ENCODE results near the gene SLC41A3.

The SLC41A3 gene

DNA sequence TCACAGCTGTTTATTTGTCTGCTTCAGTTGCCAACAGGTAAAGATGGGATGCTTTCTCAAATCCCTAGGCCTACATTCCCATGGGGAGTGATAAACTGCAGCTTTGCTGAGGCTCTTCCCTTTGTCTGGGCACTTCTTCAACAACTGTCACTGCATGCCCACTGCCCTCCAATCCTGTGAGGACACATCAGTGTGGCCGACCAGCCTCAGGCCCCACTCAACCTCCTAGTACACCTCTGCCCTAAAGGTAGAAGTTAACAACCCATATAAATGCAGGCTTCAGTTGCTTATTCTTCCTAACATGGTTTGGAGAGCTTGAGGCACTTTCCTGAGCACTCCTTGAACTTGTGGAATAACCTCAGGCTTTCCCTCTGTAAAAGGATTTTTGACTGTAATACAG, 65.4 kb downstream of the SLC41A3 start:
- H3K9ac ChIP-seq (ENCODE audit: low read length) = no peak overlapping the region
- no peaks in the 10 kb centered on the region for H3K27me3 ChIP-seq (ENCODE audit: control insufficient read depth, insufficient read depth, low read length)
- no peaks in the 10 kb centered on the region for H3K36me3 ChIP-seq (ENCODE audit: control insufficient read depth, low read depth, low read length)
- H3K27ac ChIP-seq (ENCODE audit: low read length) = no peak overlapping the region
- no peaks in the 10 kb centered on the region for H3K9me3 ChIP-seq (ENCODE audit: control insufficient read depth, low read depth, low read length)
- peaks cover 31% of the 10 kb centered on the region for H3K4me1 ChIP-seq (ENCODE audit: control insufficient read depth, low read depth, low read length)
- no peak overlapping the region for H3K4me3 ChIP-seq (ENCODE audit: low read length)

DNA sequence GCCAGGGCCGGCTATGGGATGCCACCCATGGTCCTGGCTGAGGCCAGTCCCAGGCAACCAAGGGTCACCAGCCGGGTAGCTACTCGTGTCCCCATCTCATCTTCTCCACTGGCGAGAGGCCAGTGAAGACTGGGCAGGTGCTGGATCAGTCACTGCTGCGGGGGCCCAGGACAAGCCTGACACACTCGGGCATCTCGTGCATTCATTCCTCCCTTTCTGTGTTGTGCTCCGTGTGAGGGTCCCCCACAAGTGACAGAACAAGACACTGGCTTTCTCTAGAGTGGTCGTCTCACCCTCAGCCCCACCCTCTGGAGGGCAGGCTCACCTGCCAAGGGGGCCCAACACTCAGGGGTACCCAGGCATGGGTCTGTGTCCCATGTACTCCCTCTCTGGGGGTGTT, 66.6 kb downstream of the SLC41A3 start:
- Histone ChIP-seq H3K4me3 (ENCODE audit: low read length) (no peak overlapping the region), H3K36me3 (ENCODE audit: control insufficient read depth, low read depth, low read length) (no peaks in the 10 kb centered on the region), H3K27ac (ENCODE audit: low read length) (no peak overlapping the region), H3K4me1 (ENCODE audit: control insufficient read depth, low read depth, low read length) (peaks cover 25% of the 10 kb centered on the region), H3K9ac (ENCODE audit: low read length) (no peak overlapping the region), H3K9me3 (ENCODE audit: control insufficient read depth, low read depth, low read length) (no peaks in the 10 kb centered on the region), H3K27me3 (ENCODE audit: control insufficient read depth, insufficient read depth, low read length) (no peaks in the 10 kb centered on the region)

DNA sequence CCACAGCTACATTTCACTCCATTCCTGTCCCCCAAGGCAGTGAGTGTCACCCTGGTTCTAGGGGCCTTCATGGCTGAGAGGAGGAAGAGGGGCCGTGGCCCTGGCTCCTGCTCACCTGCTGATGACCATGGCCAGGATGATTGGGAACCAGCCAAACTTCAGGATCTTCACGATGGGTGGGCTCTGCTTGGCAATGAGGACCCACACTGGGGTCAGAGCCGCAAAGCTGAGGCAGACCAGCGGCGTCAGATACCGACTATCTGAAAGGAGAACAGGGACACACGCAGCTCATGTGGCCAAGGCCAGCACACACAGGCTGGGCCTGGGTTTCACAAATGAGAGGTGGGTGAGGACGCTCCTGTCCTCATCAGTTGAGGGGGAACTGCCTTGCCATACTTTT, 67.3 kb downstream of the SLC41A3 start:
- H3K27ac ChIP-seq (ENCODE audit: low read length) = no peak overlapping the region
- peaks cover 20% of the 10 kb centered on the region for H3K4me1 ChIP-seq (ENCODE audit: control insufficient read depth, low read depth, low read length)
- H3K36me3 ChIP-seq (ENCODE audit: control insufficient read depth, low read depth, low read length) = no peaks in the 10 kb centered on the region
- H3K27me3 ChIP-seq (ENCODE audit: control insufficient read depth, insufficient read depth, low read length) = no peaks in the 10 kb centered on the region
- H3K9ac ChIP-seq (ENCODE audit: low read length) = no peak overlapping the region
- H3K4me3 ChIP-seq (ENCODE audit: low read length) = no peak overlapping the region
- H3K9me3 ChIP-seq (ENCODE audit: control insufficient read depth, low read depth, low read length) = no peaks in the 10 kb centered on the region

DNA sequence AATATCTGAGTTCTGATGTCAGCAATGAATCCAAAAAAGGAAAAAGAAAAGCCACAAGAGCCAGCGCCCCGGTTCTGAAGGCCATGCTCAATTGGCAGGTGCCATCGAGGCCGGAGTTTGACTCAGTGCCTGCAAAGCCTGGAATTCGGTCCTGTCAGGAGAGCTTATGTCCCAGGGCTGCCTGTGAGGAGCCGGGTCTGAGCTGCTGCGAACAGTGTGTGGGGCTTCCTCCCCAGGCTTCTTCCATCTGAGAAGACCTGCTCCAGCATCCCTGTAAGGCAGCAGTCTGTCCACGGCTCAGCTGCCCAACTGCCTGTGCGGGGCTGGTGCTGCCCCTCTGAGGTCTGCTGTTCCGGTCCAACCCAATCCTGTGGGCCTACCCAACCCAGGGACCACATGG, 68.8 kb downstream of the SLC41A3 start:
- H3K9ac ChIP-seq (ENCODE audit: low read length) = no peak overlapping the region

DNA sequence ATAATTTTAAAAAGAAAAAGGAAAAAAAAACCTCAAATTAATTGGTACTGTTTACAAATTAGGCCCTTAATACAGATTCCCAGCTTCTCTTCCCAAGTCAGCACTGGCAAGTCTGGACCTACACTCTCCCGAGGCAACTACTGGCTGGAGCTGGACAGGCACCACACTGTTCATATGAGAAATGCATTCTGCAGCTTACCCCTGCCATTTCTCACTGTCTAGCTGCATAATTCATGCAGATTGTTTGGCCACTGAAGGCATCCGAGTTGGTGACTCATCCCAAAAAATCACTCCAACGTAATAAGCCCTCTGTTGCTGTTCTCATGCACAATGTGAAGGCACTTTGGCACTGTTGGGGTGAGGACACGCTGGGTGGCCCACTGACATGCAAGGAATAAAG, 69.7 kb downstream of the SLC41A3 start:
- Histone ChIP-seq H3K9ac (ENCODE audit: low read length) (no peak overlapping the region), H3K4me1 (ENCODE audit: control insufficient read depth, low read depth, low read length) (peaks cover 15% of the 10 kb centered on the region), H3K9me3 (ENCODE audit: control insufficient read depth, low read depth, low read length) (no peaks in the 10 kb centered on the region), H3K36me3 (ENCODE audit: control insufficient read depth, low read depth, low read length) (no peaks in the 10 kb centered on the region), H3K27me3 (ENCODE audit: control insufficient read depth, insufficient read depth, low read length) (no peaks in the 10 kb centered on the region), H3K27ac (ENCODE audit: low read length) (no peak overlapping the region), H3K4me3 (ENCODE audit: low read length) (no peak overlapping the region)

More for the DNA sequence above, 68.8 kb downstream of the SLC41A3 start:
- Histone ChIP-seq H3K27ac (ENCODE audit: low read length) (no peak overlapping the region), H3K4me3 (ENCODE audit: low read length) (no peak overlapping the region), H3K27me3 (ENCODE audit: control insufficient read depth, insufficient read depth, low read length) (no peaks in the 10 kb centered on the region), H3K9me3 (ENCODE audit: control insufficient read depth, low read depth, low read length) (no peaks in the 10 kb centered on the region), H3K36me3 (ENCODE audit: control insufficient read depth, low read depth, low read length) (no peaks in the 10 kb centered on the region), H3K4me1 (ENCODE audit: control insufficient read depth, low read depth, low read length) (peaks cover 15% of the 10 kb centered on the region)

DNA sequence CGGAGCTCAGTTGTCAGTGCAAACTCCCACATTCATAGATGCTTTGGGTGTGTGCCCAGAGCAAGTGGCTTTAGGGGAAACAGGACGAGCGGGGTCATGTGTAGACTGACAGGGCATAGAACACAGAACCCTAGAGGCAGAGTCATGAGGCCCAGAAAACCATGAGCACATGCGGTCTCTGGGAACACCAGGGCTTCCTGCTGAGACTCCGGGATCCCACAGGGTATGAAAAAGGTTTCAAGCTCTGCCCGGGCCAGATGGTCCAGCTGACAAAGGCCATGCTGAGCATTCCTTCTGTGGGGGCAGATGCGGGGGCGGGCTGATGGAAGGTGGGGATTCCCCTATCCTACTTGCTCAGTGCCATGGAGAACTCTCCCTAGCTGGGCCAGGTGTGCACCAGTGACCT, 70.2 kb downstream of the SLC41A3 start:
- H3K9ac ChIP-seq (ENCODE audit: low read length) = no peak overlapping the region
- no peaks in the 10 kb centered on the region for H3K27me3 ChIP-seq (ENCODE audit: control insufficient read depth, insufficient read depth, low read length)
- no peak overlapping the region for H3K4me3 ChIP-seq (ENCODE audit: low read length)
- no peaks in the 10 kb centered on the region for H3K36me3 ChIP-seq (ENCODE audit: control insufficient read depth, low read depth, low read length)
- H3K9me3 ChIP-seq (ENCODE audit: control insufficient read depth, low read depth, low read length) = no peaks in the 10 kb centered on the region
- H3K4me1 ChIP-seq (ENCODE audit: control insufficient read depth, low read depth, low read length) = peaks cover 15% of the 10 kb centered on the region
- no peak overlapping the region for H3K27ac ChIP-seq (ENCODE audit: low read length)

DNA sequence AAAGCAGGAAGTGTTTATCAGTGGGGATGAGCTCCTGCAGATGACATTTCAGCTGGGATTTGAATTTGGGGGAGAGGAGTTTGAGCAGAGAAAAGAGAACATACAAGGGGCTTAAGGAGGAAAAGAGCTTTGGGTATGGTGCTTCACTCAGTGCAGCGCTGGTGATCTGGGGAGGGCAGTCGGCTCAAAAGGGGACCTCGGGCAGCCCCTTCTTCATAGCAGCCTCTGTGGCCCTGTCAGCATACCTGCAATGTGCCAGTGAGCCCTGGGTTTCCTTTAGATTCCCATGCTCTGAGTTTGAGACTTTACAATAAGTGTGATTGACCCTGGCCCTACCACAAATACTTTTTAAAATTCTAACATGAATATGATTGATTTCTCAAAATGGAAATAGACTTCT, 74.7 kb downstream of the SLC41A3 start:
- H3K27ac ChIP-seq (ENCODE audit: low read length) = no peak overlapping the region
- H3K4me3 ChIP-seq (ENCODE audit: low read length) = no peak overlapping the region
- peaks cover 8% of the 10 kb centered on the region for H3K4me1 ChIP-seq (ENCODE audit: control insufficient read depth, low read depth, low read length)
- no peaks in the 10 kb centered on the region for H3K9me3 ChIP-seq (ENCODE audit: control insufficient read depth, low read depth, low read length)
- H3K9ac ChIP-seq (ENCODE audit: low read length) = no peak overlapping the region
- H3K36me3 ChIP-seq (ENCODE audit: control insufficient read depth, low read depth, low read length) = peaks cover 3% of the 10 kb centered on the region
- no peaks in the 10 kb centered on the region for H3K27me3 ChIP-seq (ENCODE audit: control insufficient read depth, insufficient read depth, low read length)

DNA sequence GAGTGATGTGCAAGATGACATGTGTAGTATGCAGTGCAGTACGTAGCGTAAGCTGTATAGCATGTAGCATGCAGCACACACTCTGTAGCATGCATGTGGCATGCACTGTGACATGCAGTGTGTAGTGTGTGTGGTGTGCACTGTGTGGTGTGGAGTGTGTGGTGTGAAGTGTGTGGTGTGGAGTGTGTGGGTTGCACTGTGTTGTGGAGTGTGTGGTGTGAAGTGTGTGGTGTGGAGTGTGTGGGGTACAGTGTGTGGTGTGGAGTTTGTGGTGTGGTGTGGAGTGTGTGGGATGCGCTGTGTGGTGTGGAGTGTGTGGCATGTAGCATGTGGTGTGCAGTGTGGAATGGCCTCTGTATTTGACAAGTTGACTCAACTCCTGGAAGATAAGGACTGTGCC, 75.7 kb downstream of the SLC41A3 start:
- no peak overlapping the region for H3K4me3 ChIP-seq (ENCODE audit: low read length)
- H3K4me1 ChIP-seq (ENCODE audit: control insufficient read depth, low read depth, low read length) = no peaks in the 10 kb centered on the region
- H3K36me3 ChIP-seq (ENCODE audit: control insufficient read depth, low read depth, low read length) = peaks cover 3% of the 10 kb centered on the region
- H3K27me3 ChIP-seq (ENCODE audit: control insufficient read depth, insufficient read depth, low read length) = no peaks in the 10 kb centered on the region
- no peak overlapping the region for H3K9ac ChIP-seq (ENCODE audit: low read length)
- no peaks in the 10 kb centered on the region for H3K9me3 ChIP-seq (ENCODE audit: control insufficient read depth, low read depth, low read length)
- no peak overlapping the region for H3K27ac ChIP-seq (ENCODE audit: low read length)

DNA sequence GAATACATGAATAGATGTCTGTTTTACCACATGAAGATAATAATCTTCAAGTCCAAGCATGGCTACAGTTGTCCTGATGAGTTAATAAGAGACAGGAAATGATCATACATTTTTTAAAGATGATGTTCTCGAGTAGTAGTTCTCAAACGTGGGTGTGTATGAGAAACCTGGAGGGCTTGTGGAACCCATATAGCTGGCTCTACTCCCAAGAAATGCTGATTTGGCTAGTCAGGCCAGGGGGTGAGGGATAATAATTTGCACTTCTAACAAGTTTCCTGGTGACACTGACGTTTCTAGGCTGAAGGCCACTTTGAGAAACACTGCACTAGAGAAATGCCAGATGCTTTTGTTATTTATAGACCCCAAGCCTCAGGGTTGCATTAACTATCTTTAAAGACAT, 78.0 kb downstream of the SLC41A3 start:
- Histone ChIP-seq H3K9me3 (ENCODE audit: control insufficient read depth, low read depth, low read length) (no peaks in the 10 kb centered on the region), H3K27me3 (ENCODE audit: control insufficient read depth, insufficient read depth, low read length) (no peaks in the 10 kb centered on the region), H3K4me1 (ENCODE audit: control insufficient read depth, low read depth, low read length) (no peaks in the 10 kb centered on the region), H3K27ac (ENCODE audit: low read length) (no peak overlapping the region), H3K4me3 (ENCODE audit: low read length) (no peak overlapping the region), H3K36me3 (ENCODE audit: control insufficient read depth, low read depth, low read length) (peaks cover 3% of the 10 kb centered on the region), H3K9ac (ENCODE audit: low read length) (no peak overlapping the region)

DNA sequence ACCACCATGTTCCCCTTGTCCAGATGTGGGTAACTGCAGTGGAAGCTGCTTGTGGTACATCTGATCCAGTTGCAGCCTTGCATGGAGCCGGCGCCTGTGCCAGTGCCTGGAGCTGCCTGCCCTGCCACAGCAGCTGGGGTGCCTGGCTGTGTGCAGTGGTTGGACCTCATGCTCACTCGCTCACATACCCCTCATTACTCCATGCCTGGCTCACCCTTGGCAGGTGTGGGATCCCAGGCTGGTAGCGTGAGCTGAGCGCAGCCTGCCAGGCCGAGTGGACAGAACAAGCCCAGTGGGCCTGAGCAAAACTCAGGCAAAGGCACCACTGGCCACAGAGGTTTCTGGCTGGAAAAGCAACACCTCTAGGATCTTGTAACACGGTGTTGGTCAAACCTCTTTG, 79.2 kb downstream of the SLC41A3 start:
- H3K9ac ChIP-seq (ENCODE audit: low read length) = no peak overlapping the region
- H3K4me3 ChIP-seq (ENCODE audit: low read length) = no peak overlapping the region
- no peak overlapping the region for H3K27ac ChIP-seq (ENCODE audit: low read length)
- no peaks in the 10 kb centered on the region for H3K27me3 ChIP-seq (ENCODE audit: control insufficient read depth, insufficient read depth, low read length)
- H3K36me3 ChIP-seq (ENCODE audit: control insufficient read depth, low read depth, low read length) = peaks cover 3% of the 10 kb centered on the region
- no peaks in the 10 kb centered on the region for H3K4me1 ChIP-seq (ENCODE audit: control insufficient read depth, low read depth, low read length)
- H3K9me3 ChIP-seq (ENCODE audit: control insufficient read depth, low read depth, low read length) = no peaks in the 10 kb centered on the region

DNA sequence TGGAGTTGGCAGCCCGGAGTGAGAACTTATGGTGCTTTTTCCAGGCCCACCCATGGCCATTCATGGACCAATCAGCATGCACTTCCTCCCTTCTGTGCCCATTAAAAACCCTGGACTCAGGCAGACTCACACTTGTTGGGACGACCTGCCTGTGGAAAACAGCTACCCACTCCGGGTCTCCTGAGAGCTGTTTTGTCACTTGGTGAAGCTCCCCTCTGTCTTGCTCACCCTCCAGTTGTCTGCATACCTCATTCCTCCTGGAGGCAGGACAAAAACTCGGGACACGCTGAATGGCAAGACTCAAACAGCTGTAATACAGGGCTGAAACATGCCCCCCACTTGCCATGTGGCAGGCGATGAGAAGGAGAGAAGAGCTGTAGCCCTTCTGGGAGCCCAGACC, 79.7 kb downstream of the SLC41A3 start:
- Histone ChIP-seq H3K4me3 (ENCODE audit: low read length) (no peak overlapping the region), H3K27ac (ENCODE audit: low read length) (no peak overlapping the region), H3K36me3 (ENCODE audit: control insufficient read depth, low read depth, low read length) (peaks cover 3% of the 10 kb centered on the region), H3K9ac (ENCODE audit: low read length) (no peak overlapping the region), H3K27me3 (ENCODE audit: control insufficient read depth, insufficient read depth, low read length) (no peaks in the 10 kb centered on the region), H3K4me1 (ENCODE audit: control insufficient read depth, low read depth, low read length) (no peaks in the 10 kb centered on the region), H3K9me3 (ENCODE audit: control insufficient read depth, low read depth, low read length) (no peaks in the 10 kb centered on the region)

DNA sequence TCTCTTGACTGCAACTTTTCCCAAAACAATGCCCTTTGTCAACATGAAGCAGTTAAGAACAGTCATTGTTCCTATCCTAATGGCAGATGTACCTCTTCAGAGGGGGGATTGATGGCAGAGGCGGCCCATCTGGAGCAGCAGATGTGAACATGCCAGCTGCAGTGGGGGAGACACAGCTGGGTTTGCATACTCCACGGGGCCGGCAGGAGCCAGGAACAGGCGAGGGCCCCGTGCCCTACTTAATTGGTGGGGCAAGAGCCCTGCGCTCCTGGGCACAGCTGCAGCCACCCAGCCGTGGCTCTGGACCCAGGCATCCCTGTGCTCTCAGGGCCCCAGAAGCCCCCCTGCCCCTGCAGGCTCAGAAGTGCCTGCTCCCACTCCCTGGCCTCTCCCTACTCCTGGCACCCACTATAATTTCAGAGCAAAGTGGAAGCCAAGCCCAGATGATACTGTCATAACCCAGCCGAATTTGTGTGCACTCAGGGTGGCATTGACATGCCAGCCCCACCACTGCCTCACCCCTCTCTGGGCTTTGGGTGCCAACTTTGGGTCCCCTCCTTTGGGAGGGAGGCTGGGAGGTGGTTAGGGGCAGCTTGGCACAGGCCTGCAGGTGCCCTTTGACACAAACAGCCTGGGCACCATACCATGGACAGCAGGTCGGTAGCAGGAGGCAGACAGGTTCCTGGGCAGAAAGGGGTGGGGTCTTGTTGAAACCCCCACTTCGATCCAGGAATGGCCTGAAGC, 80.3 kb downstream of the SLC41A3 start:
- Histone ChIP-seq H3K36me3 (ENCODE audit: control insufficient read depth, low read depth, low read length) (peaks cover 3% of the 10 kb centered on the region), H3K27ac (ENCODE audit: low read length) (no peak overlapping the region), H3K9me3 (ENCODE audit: control insufficient read depth, low read depth, low read length) (no peaks in the 10 kb centered on the region), H3K4me1 (ENCODE audit: control insufficient read depth, low read depth, low read length) (no peaks in the 10 kb centered on the region), H3K27me3 (ENCODE audit: control insufficient read depth, insufficient read depth, low read length) (no peaks in the 10 kb centered on the region), H3K4me3 (ENCODE audit: low read length) (no peak overlapping the region), H3K9ac (ENCODE audit: low read length) (no peak overlapping the region)

All from iPS-18a (cell line).